ENCODE data around the gene ULBP1.
"Not testable (repeated sequence)": the region's sequence is repeated elsewhere in the genome, so short reads cannot be mapped to it uniquely, and the experiment has no call there.

The ULBP1 gene

GRCh38 chr6:149953934-149954327 lies 9.8 kb upstream of the ULBP1 start:
- not testable (repeated sequence) for DNase-seq (ENCODE audit: low spot score)

GRCh38 chr6:149954328-149954983 lies 9.3 kb upstream of the ULBP1 start:
- DNase-seq (ENCODE audit: low spot score) = not testable (repeated sequence)

GRCh38 chr6:149954984-149955653 lies 8.6 kb upstream of the ULBP1 start:
- not testable (repeated sequence) for DNase-seq (ENCODE audit: low spot score)

GRCh38 chr6:149955654-149956317 lies 8.0 kb upstream of the ULBP1 start:
- not testable (repeated sequence) for DNase-seq (ENCODE audit: low spot score)

- not testable (repeated sequence) for DNase-seq (ENCODE audit: low spot score)
These were observed 5.6 kb upstream of the ULBP1 start for GRCh38 chr6:149958124-149958523.

DNA sequence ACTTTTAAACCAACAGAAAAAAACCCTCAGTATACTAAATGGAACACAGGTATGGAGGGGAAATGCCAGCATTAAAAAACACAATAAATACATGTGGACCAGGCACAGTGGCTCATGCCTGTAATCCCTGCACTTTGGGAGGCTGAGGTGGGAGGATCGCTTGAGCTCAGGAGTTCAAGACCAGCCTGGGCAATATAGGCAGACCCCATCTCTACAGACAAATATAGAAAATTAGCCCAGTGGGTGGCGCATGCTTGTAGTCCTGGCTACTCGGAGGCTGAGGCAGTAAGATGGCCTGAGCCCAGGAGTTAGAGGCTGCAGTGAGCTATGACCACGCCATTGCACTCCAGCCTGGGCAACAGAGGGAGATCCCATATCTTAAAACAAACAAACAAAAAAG lies 3.9 kb upstream of the ULBP1 start:
- not testable (repeated sequence) for DNase-seq (ENCODE audit: low spot score)

- no peak for DNase-seq (ENCODE audit: low spot score)
These were observed 3.3 kb upstream of the ULBP1 start for GRCh38 chr6:149960488-149960887.

DNA sequence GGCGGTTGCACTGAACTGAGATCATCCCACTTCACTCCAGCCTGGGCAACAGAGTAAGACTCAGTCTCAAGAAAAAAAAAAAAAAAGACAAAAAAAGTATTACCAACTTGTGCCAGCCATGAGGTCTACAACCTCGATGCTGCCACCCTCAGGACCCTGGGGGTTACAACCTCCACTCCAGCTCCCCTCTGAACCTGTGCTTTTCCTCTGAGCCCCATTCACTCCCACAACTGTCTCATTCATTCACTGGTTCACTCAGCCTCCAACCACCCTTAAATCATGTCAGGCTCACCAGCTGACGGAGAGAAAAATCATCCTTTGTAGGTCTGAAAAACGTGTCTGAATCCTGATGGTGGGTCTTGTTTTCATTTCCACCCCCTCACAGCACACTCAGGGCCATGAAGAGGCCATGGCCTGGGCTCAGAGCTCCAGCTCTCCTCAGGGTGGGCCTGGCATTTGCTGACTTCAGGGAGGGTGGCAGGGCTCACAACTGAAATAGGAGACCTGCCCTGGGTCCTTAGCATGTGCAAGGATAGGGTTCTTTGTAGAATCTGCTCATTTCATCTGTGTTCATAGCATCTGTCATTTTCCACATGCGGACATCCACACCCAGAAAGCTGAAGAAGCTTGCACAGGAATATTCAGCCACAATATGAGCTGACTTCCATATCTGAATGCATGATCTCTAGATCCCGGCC lies 1.9 kb upstream of the ULBP1 start:
- DNase-seq (ENCODE audit: low spot score) = no peak

GRCh38 chr6:149962461-149963211 lies 1.1 kb upstream of the ULBP1 start:
- DNase-seq (ENCODE audit: low spot score) = no peak

GRCh38 chr6:149963212-149963461 lies 606 bp upstream of the ULBP1 start:
- DNase-seq (ENCODE audit: low spot score) = peak; percentile 62

DNA sequence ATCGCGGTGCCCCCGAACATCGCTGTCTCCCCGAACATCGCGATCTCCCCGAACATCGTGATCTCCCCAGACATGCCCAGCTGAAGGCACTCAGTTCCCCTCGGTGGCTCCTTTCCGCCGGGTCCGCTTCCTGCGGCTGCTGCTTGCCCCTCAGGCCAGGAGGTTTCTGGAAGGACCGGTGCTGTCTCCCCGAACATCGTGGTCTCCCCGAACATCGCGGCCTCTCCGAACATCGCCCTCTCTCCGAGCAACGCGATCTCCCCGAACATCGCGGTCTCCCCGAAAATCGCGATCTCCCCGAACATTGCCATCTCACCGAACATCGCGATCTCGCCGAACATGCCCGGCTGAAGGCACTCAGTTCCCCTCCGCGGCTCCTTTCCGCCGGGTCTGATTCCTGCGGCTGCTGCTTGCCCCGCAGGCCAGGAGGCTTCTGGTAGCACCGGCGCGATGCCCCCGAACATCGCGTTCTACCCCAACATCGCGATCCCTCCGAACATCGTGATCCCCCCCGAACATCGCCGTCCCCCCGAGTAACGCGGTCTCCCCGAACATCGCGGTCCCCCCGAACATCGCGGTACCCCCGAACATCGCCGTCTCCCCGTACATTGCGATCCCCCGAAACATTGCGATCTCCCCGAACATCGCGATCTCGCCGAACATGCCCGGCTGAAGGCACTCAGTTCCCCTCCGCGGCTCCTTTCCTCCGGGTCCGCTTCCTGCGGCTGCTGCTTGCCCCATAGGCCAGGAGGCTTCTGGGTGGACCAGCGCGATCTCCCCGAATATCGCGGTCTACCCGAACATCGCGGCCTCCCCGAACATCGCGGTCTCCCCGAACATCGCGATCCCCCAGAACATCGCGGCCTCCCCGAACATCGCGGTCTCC lies 808 bp downstream of the ULBP1 start:
- peak; percentile 28 for DNase-seq (ENCODE audit: low spot score)

DNA sequence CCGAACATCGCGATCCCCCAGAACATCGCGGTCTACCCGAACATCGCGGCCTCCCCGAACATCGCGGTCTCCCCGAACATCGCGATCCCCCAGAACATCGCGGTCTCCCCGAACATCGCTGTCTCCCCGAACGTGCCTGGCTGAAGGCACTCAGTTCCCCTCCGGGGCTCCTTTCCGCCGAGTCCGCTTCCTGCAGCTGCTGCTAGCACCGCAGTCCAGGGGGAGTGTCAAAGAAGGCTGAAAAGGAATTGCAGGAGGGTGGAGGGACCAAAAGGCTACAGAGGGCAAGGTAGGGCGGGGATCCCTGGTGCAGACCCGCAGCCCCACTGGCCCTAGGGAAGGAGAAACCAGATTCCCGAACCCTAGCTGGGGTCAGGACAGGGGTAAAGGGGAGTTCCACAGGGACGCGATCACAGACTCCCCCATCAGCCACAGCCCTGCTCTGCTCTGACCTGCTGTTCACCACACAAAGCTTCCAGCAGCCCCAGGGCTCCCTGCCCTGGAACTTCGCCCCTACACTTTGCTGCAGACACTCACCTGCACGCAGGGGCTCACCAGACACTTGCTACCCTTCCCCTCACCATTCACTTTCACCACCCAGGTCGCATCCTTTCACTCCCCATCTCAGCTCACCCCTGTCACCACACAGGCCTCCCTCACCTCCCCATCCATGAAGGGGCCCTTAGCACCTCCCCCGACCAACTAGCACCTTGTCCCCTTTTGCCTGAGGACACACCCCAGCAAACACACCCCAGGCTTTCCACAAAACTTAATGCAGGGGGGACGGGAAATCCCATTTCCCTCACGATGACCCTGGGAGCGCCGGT lies 1.7 kb downstream of the ULBP1 start:
- DNase-seq (ENCODE audit: low spot score) = peak; percentile 19

DNA sequence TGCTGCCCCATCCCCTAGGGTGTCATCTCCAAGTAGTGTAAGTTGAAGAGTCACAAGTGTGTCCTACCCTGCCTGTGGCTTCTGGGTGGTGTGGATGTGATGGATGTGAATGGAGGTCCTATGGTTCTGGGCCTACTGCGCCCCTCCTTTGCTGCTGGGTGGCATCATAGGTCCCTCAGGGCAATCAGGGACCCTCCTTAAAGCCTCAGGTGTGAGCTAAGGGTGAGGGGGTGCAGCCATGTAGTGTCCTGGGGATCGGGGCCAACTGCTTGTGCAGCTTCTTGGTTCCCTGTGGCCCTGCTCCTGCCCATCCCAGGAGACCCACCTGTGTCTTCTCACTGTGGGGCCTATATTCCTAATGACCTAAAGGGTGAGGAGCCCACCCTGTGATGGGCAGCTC lies 2.6 kb downstream of the ULBP1 start:
- DNase-seq (ENCODE audit: low spot score) = not testable (repeated sequence)

DNA sequence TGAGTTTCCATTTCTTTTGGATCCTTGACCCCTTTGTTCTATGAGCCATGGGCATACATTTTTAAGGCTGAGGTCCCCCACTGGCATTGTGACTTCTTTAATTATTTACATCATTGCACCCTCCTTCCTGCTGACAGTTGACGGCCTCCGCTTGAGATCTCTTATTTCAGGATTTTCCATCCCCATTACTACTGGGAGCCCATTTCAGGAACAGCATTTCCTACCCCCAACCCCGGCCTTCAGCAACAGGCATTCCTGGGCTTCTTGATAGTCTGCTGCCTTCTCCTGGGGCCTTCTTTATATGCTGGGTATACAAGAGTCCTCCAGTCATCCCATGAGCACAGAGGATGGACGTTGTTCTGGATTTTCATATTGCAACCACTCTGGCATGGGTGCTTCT lies 3.8 kb downstream of the ULBP1 start:
- no peak for DNase-seq (ENCODE audit: low spot score)

DNA sequence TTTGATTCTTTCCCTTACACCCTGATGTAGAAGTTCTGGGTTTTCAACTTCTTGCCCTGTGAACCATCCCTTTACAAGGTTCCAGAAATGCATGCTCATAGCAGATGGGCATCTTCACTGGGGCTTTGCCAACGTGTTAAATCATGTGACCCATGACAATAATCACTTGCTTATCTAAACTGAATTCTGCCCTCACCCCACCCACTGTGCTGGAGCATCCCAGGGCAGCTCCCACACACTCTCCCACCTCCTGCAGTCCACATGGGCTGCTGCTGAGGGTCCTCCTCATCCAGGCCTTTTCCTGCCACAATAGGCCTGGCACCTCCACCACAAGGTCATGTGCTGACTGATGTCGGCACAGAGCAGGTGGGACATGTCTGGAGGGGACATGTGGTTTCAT lies 4.3 kb downstream of the ULBP1 start:
- DNase-seq (ENCODE audit: low spot score) = not testable (repeated sequence)

DNA sequence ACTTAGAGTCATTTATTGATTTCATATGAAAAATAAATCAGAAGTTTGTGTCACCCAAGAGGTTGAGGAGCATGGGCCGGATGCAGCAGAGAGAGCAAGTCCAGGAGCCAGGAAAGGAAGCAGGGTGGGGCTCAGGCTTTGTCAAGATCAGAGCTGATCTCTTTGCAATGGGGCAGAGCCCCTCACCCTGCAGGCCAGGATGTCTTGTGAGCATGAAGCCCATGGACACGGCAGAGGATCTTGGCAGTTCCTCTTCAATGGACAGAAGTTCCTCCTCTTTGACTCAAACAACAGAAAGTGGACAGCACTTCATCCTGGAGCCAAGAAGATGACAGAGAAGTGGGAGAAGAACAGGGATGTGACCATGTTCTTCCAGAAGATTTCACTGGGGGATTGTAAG lies 5.2 kb downstream of the ULBP1 start:
- not testable (repeated sequence) for DNase-seq (ENCODE audit: low spot score)

DNA sequence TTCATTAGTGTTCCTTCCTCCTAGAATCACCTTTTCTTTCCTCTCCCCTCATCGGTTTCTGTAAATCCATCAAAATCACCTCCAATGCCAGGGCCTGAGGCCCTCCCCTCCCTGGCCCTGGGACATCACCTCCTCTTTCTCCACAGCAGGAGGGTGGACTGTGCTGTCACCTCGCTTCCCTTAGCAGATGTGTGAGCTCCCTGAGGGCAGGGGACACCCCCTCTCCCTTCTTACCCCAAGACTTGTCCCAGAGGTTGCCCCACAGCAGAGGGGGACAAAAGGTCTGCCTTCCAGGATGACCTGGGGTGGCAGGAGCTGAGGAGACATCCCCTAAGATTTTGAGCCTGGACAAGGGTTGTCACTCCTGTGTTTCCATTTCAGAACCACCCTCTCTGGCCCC lies 5.9 kb downstream of the ULBP1 start:
- no peak for DNase-seq (ENCODE audit: low spot score)

GRCh38 chr6:149974394-149974793 lies 10.7 kb downstream of the ULBP1 start:
- not testable (repeated sequence) for DNase-seq (ENCODE audit: low spot score)

DNA sequence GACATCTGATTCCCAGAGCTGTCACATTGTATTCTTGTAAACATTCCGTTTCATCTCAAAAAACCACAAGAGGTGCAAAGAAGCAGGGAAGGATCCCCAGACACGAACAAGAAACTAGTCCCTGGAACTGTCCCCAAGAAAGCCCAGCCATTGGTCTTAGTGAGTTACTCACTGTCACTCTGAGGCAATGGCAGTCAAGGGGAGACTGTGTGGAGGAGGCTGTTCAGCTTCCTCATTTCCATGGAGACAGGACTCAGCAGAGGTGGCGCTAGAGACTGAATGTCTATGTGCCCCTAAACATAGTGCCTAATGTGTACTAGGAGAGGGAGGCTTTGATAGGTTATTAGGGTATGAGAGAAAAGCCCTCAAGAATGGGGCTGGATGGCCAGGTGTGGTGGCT lies 11.1 kb downstream of the ULBP1 start:
- DNase-seq (ENCODE audit: low spot score) = no peak

- no peak for DNase-seq (ENCODE audit: low spot score)
These were observed 11.7 kb downstream of the ULBP1 start for GRCh38 chr6:149975400-149975799.

Data from AG08395 (cell line).